Esophagus muscularis mucosa (tissue), 2 donors: ENCODE data around the gene CXCR6.

ENCODE experiments used
- EP300 ChIP-seq: sonication (generic); formaldehyde crosslinking; IDR thresholded peaks from one replicate; pipeline ENCODE4 v1.6.1; 2017; ENCODE audit warnings: antibody characterized with exemption
- POLR2A ChIP-seq: fragments of 450-650 bp; IDR thresholded peaks from one replicate; pipeline ENCODE4 v1.6.1; 2017; ENCODE audit warnings: antibody characterized with exemption, moderate library complexity, mild to moderate bottlenecking, low read depth

- TF ChIP-seq POLR2A (no peak), EP300 (no peak)
Observed at GRCh38 chr3:45969953-45970352, 26.7 kb downstream of the CXCR6 start.
